Measurements from ENCODE around the gene CRIP1. TPM values are rescaled to one million over a fixed set of nuclear protein-coding genes. Genes with fewer than 3 reads are reported as not detected.

The CRIP1 gene
- total RNA-seq, 4 donors from 2014 or later, result 8.2 to 35.6 (median 24.7) TPM

GRCh38 chr14:105481886-105482457, 4.7 kb upstream of the CRIP1 start:
- Histone ChIP-seq H3K9me3 (no peaks in the 10 kb centered on the region), H3K36me3 (peaks cover 0 to 19% (median 0%) of the 10 kb centered on the region in 3 donors), H3K4me1 (peaks cover 75 to 99% (median 81%) of the 10 kb centered on the region in 3 donors), H3K27ac (peak overlapping the region; percentile 88 to 99 (median 93)), H3K4me3 (peak overlapping the region; percentile 23 to 67 (median 39)), H3K27me3 (peaks cover 0 to 28% (median 0%) of the 10 kb centered on the region in 4 donors)
- peak; percentile 80 for DNase-seq
- intact Hi-C loops (cut with DNase I), result loop anchor here (10.0 kb wide), 1 partner anchor 107 kb away; no protein-coding TSS in a partner anchor
- TF ChIP-seq CTCF (IDR thresholded peaks at IDR 0.05) (peak in 2 of 6 experiments; percentile 26 to 28), POLR2A (IDR thresholded peaks at IDR 0.05) (peak in 1 of 4 donors; percentile 24)
- WGBS, 2 donors, result 0% methylated on average over 2 to 13 of the region's 18 CpGs

- no peaks in the 10 kb centered on the region for H3K9me3 ChIP-seq
- H3K36me3 ChIP-seq, result peaks cover 0 to 19% (median 0%) of the 10 kb centered on the region in 3 donors
- H3K4me1 ChIP-seq, result peaks cover 73 to 100% (median 83%) of the 10 kb centered on the region in 3 donors
- no peak for TF ChIP-seq POLR2A (IDR thresholded peaks at IDR 0.05)
- TF ChIP-seq CTCF (IDR thresholded peaks at IDR 0.05), result no peak
- whole genome bisulfite sequencing, 2 donors, result 40 to 59% methylated on average over 2 to 9 of the region's 18 CpGs
- DNase-seq, result no peak
- intact Hi-C loops (cut with DNase I), result loop anchor here (10.0 kb wide), 1 partner anchor 108 kb away; no protein-coding TSS in a partner anchor
- peaks cover 0 to 34% (median 0%) of the 10 kb centered on the region in 4 donors for H3K27me3 ChIP-seq
- peak overlapping the region; percentile 88 to 99 (median 93) for H3K27ac ChIP-seq
- peak overlapping the region in 1 of 4 donors; percentile 44 for H3K4me3 ChIP-seq
Observed at GRCh38 chr14:105482486-105483110, 4.1 kb upstream of the CRIP1 start.

- no peaks in the 10 kb centered on the region for H3K9me3 ChIP-seq
- H3K4me1 ChIP-seq, result peaks cover 82 to 100% (median 85%) of the 10 kb centered on the region in 3 donors
- H3K4me3 ChIP-seq, result no peak overlapping the region
- H3K27ac ChIP-seq, result peak overlapping the region; percentile 88 to 99 (median 93)
- H3K36me3 ChIP-seq, result peaks cover 0 to 14% (median 0%) of the 10 kb centered on the region in 3 donors
- peaks cover 0 to 30% (median 0%) of the 10 kb centered on the region in 4 donors for H3K27me3 ChIP-seq
- intact Hi-C loops (cut with DNase I), result loop anchor here (10.0 kb wide), 1 partner anchor 109 kb away; no protein-coding TSS in a partner anchor
- DNase-seq, result no peak
- TF ChIP-seq CTCF (IDR thresholded peaks at IDR 0.05) (no peak), POLR2A (IDR thresholded peaks at IDR 0.05) (no peak)
- WGBS, 2 donors, result 39 to 45% methylated on average over 3 to 4 of the region's 18 CpGs
Observed at GRCh38 chr14:105483300-105484068, 3.2 kb upstream of the CRIP1 start.

GRCh38 chr14:105484069-105484996, 2.4 kb upstream of the CRIP1 start:
- TF ChIP-seq CTCF (IDR thresholded peaks at IDR 0.05), result no peak
- TF ChIP-seq POLR2A (IDR thresholded peaks at IDR 0.05), result no peak
- 36 to 49% methylated on average over 6 to 9 of the region's 20 CpGs for WGBS, 2 donors
- Histone ChIP-seq H3K9me3 (no peaks in the 10 kb centered on the region), H3K27ac (peak overlapping the region in 3 of 4 donors; percentile 90 to 99 (median 96)), H3K4me3 (no peak overlapping the region), H3K36me3 (peaks cover 0 to 5% (median 0%) of the 10 kb centered on the region in 3 donors), H3K27me3 (peaks cover 0 to 23% (median 0%) of the 10 kb centered on the region in 4 donors), H3K4me1 (peaks cover 91 to 100% (median 92%) of the 10 kb centered on the region in 3 donors)
- DNase-seq, result no peak
- intact Hi-C loops (cut with DNase I), result loop anchor here (10.0 kb wide), 1 partner anchor 110 kb away; no protein-coding TSS in a partner anchor

All from esophagus squamous epithelium (tissue), 5 donors.